HL-60 (cell line): ENCODE data around the gene CCDC117.
A peak's percentile ranks its signal among the peaks of the same experiment; 100 is the strongest.
"Not testable (repeated sequence)": the region's sequence is repeated elsewhere in the genome, so short reads cannot be mapped to it uniquely, and the experiment has no call there.

Source experiments
- DNase-seq, 2 experiments: peaks; one replicate each; pipeline ENCODE4 v3.0.0-alpha.2; 2010 to 2020; ENCODE audit warnings: low read depth in 1 of 2, low spot score in 1 of 2
- H3K27ac ChIP-seq: fragments of 250-450 bp; sonication (Bioruptor Pico); replicated peaks from 2 replicates; pipeline ENCODE4 v1.5.1; 2020; ENCODE audit warnings: mild to moderate bottlenecking, moderate library complexity
- H3K27me3 ChIP-seq: fragments of 250-450 bp; sonication (Bioruptor Pico); 2 replicates; pipeline ENCODE4 v1.5.1; 2021; ENCODE audit warnings: mild to moderate bottlenecking, moderate library complexity; ENCODE audit not compliant: insufficient read depth, poor library complexity, severe bottlenecking
- H3K4me3 ChIP-seq: replicated peaks from 2 replicates; pipeline ENCODE4 v1.5.1; 2011; ENCODE audit warnings: mild to moderate bottlenecking, control low read depth, low read length; ENCODE audit not compliant: insufficient read depth
- CTCF ChIP-seq: IDR thresholded peaks from one replicate; pipeline ENCODE4 v1.5.1; 2011; ENCODE audit warnings: low read length, control low read depth, inconsistent platforms; ENCODE audit not compliant: insufficient read depth
- GABPA ChIP-seq: IDR thresholded peaks from 2 replicates; pipeline ENCODE4 v1.6.1; 2012; ENCODE audit warnings: low read depth
- POLR2AphosphoS5 ChIP-seq: IDR thresholded peaks from 2 replicates; pipeline ENCODE4 v1.6.1; 2012; ENCODE audit warnings: low read depth
- REST ChIP-seq: IDR thresholded peaks from 2 replicates; pipeline ENCODE4 v1.6.1; 2012; ENCODE audit warnings: low read depth; ENCODE audit not compliant: insufficient replicate concordance
- SPI1 ChIP-seq: IDR thresholded peaks from 2 replicates; pipeline ENCODE4 v1.6.1; 2012; ENCODE audit warnings: low read depth, mild to moderate bottlenecking, borderline replicate concordance

Gene CCDC117

GRCh38 chr22:28819253-28820096 is 47.0 kb downstream of the CCDC117 start:
- TF ChIP-seq GABPA = no peak
- no peak for DNase-seq
- no peaks in the 10 kb centered on the region for H3K27me3 ChIP-seq
- no peak overlapping the region for H3K4me3 ChIP-seq
- peak overlapping the region; percentile 34; the same call in 1 of the 2 replicates for H3K27ac ChIP-seq

GRCh38 chr22:28820885-28821284 is 48.4 kb downstream of the CCDC117 start:
- no peak for DNase-seq
- no peaks in the 10 kb centered on the region for H3K27me3 ChIP-seq
- H3K27ac ChIP-seq = no peak overlapping the region
- H3K4me3 ChIP-seq = no peak overlapping the region
- no peak for TF ChIP-seq SPI1
- TF ChIP-seq POLR2AphosphoS5 = no peak
- no peak for TF ChIP-seq GABPA
- no peak for TF ChIP-seq REST
- TF ChIP-seq CTCF = no peak

- Histone ChIP-seq H3K27me3 (no peaks in the 10 kb centered on the region), H3K27ac (no peak overlapping the region), H3K4me3 (no peak overlapping the region)
- DNase-seq = no peak
- TF ChIP-seq REST (no peak), POLR2AphosphoS5 (no peak), SPI1 (no peak), CTCF (no peak), GABPA (no peak)
These were observed 49.0 kb downstream of the CCDC117 start for GRCh38 chr22:28821452-28821851.

GRCh38 chr22:28822930-28823551 is 50.5 kb downstream of the CCDC117 start:
- no peaks in the 10 kb centered on the region for H3K27me3 ChIP-seq
- TF ChIP-seq SPI1 = no peak
- TF ChIP-seq GABPA = no peak
- no peak for TF ChIP-seq POLR2AphosphoS5
- no peak for TF ChIP-seq REST
- TF ChIP-seq CTCF = no peak
- no peak for DNase-seq
- no peak overlapping the region for H3K27ac ChIP-seq
- H3K4me3 ChIP-seq = no peak overlapping the region

GRCh38 chr22:28824455-28824854 is 52.0 kb downstream of the CCDC117 start:
- not testable (repeated sequence) for H3K4me3 ChIP-seq, H3K27ac ChIP-seq, DNase-seq, H3K27me3 ChIP-seq
